Measurements from ENCODE around the gene GOLGA8J.
"Not testable (repeated sequence)": the region's sequence is repeated elsewhere in the genome, so short reads cannot be mapped to it uniquely, and the experiment has no call there.

Gene GOLGA8J

GRCh38 chr15:30073915-30074314 is 8.8 kb upstream of the GOLGA8J start:
- no peak for DNase-seq

- DNase-seq = not testable (repeated sequence)
Observed at GRCh38 chr15:30080816-30081215, 1.9 kb upstream of the GOLGA8J start.

GRCh38 chr15:30097827-30098226 is 15.1 kb downstream of the GOLGA8J start:
- not testable (repeated sequence) for DNase-seq

- DNase-seq = not testable (repeated sequence)
Observed at GRCh38 chr15:30102890-30103289, 20.1 kb downstream of the GOLGA8J start.

GRCh38 chr15:30103941-30104507 is 21.3 kb downstream of the GOLGA8J start:
- DNase-seq = not testable (repeated sequence)

- not testable (repeated sequence) for DNase-seq
Observed at GRCh38 chr15:30110591-30110990, 27.8 kb downstream of the GOLGA8J start.

GRCh38 chr15:30130066-30130465 is 47.3 kb downstream of the GOLGA8J start:
- DNase-seq = not testable (repeated sequence)

GRCh38 chr15:30134751-30135150 is 52.0 kb downstream of the GOLGA8J start, which contains the start of gene GOLGA8T:
Gene GOLGA8T (plus strand): TSS chr15:30135051. CDS start chr15:30135149, 98 bp downstream.
- DNase-seq = not testable (repeated sequence)

Data from nucleus accumbens (tissue), 56 donors.